ENCODE results near the gene PAH.

The PAH gene

DNA sequence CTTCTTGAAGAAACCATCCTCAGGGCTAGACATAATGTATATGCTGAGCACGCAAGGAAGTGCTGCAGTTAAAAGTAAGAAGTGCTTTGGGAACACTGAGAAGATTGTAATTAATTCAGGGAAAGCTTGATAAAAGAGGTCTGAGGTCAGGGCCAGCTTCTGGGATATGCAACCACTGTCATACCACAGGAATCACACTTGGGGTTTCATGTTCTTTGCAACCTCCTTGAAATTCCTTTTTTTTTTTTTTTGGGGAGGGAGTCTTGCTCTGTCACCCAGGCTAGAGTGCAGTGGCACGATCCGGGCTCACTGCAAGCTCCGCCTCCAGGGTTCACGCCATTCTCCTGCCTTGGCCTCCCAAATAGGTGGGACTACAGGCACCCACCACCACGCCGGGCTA, 6.9 kb downstream of the PAH start:
- TF ChIP-seq FOXP2 (optimal IDR thresholded peaks at IDR 0.05; ENCODE audit: borderline replicate concordance, extremely low read depth, extremely low read length, insufficient read depth): no peak
- TF ChIP-seq, protein P1, sequence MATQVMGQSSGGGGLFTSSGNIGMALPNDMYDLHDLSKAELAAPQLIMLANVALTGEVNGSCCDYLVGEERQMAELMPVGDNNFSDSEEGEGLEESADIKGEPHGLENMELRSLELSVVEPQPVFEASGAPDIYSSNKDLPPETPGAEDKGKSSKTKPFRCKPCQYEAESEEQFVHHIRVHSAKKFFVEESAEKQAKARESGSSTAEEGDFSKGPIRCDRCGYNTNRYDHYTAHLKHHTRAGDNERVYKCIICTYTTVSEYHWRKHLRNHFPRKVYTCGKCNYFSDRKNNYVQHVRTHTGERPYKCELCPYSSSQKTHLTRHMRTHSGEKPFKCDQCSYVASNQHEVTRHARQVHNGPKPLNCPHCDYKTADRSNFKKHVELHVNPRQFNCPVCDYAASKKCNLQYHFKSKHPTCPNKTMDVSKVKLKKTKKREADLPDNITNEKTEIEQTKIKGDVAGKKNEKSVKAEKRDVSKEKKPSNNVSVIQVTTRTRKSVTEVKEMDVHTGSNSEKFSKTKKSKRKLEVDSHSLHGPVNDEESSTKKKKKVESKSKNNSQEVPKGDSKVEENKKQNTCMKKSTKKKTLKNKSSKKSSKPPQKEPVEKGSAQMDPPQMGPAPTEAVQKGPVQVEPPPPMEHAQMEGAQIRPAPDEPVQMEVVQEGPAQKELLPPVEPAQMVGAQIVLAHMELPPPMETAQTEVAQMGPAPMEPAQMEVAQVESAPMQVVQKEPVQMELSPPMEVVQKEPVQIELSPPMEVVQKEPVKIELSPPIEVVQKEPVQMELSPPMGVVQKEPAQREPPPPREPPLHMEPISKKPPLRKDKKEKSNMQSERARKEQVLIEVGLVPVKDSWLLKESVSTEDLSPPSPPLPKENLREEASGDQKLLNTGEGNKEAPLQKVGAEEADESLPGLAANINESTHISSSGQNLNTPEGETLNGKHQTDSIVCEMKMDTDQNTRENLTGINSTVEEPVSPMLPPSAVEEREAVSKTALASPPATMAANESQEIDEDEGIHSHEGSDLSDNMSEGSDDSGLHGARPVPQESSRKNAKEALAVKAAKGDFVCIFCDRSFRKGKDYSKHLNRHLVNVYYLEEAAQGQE (IDR thresholded peaks at IDR 0.05; ENCODE audit: insufficient read depth in 1 of 2, low read depth in 2 of 2, low read length in 2 of 2): no peak
- TF ChIP-seq POLR2AphosphoS5 (IDR thresholded peaks at IDR 0.05; ENCODE audit: low read depth, low read length): no peak
- no peak for TF ChIP-seq TAF1 (IDR thresholded peaks at IDR 0.05; ENCODE audit: borderline replicate concordance, insufficient read depth, low read length)
- TF ChIP-seq SIN3A (IDR thresholded peaks at IDR 0.05; ENCODE audit: borderline replicate concordance, insufficient read depth, low read length): no peak

DNA sequence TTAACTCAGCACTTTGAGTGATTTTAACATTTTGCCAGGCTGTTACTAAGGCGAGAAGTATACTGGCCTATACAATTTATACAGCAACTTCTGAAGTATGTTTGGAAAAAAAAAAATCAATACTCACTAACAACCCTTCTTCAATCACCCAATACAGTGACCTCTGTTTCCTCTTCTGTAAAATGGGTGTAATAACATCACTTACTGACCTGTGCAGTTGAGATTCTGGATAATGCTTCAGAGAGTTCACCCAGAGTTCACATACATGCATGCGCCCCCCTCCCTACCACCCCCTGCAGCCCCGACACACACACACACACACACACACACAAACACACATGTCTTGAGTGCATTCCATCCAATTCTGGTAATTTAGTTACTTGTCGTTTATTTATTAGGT, 9.1 kb downstream of the PAH start:
- TF ChIP-seq POLR2AphosphoS5 (IDR thresholded peaks at IDR 0.05; ENCODE audit: low read depth, low read length) (no peak), SIN3A (IDR thresholded peaks at IDR 0.05; ENCODE audit: borderline replicate concordance, insufficient read depth, low read length) (no peak)
- TF ChIP-seq, protein P1 (IDR thresholded peaks at IDR 0.05; ENCODE audit: insufficient read depth in 1 of 2, low read depth in 2 of 2, low read length in 2 of 2): no peak

DNA sequence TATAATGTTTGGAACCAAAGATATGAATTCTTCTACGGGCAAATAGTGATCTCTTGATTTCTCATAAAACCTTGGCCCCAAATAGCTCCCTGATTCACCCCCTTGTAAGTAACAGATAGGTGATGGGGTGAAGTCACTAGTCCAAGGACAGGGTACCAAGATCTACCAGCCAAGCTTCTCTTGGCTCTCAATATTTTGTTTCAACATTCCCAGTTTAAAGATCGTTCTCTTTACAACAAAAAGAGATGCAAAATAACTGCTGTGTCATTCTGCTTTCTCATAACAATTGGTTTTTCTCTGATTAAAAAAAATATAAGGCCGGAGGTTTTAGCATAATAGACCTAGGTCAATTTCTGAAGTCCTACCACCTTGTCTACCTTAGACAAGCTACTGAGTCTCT, 11.8 kb downstream of the PAH start:
- TF ChIP-seq POLR2AphosphoS5 (IDR thresholded peaks at IDR 0.05; ENCODE audit: low read depth, low read length): no peak
- TF ChIP-seq FOXP2 (optimal IDR thresholded peaks at IDR 0.05; ENCODE audit: borderline replicate concordance, extremely low read depth, extremely low read length, insufficient read depth): no peak
- TF ChIP-seq, protein P1 (IDR thresholded peaks at IDR 0.05; ENCODE audit: insufficient read depth in 1 of 2, low read depth in 2 of 2, low read length in 2 of 2): no peak

DNA sequence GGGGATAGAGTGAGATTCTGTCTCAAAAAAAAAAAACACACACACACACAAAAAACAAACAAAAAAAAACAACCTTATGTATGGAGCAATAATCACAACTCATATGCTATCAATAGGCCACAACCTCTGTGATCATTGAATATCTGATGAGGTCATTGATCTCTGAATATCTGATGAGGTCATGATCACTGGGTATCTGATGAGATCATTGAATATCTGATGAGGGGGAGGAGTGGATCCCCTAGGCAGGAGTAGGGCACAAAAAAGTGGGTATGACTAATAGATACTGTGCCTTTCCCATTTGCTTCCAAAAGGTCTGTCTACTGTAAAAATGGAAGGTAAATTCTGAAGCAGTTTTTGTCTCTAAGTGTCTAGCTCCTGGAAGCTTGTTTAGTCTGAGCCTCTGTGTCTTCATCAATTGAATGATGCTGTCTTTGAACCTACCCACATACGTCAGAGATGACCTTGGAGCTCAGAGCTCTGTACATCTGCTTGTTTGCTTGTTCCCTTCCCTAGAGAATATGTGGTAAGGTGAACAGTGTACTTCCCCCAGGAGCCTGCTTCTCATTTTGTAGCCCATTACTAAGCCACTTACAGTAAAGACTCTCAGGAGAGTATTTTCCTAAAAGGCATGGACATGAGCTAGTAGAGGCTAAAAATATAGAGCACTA, 13.6 kb downstream of the PAH start:
- no peak for TF ChIP-seq SIN3A (IDR thresholded peaks at IDR 0.05; ENCODE audit: borderline replicate concordance, insufficient read depth, low read length)
- TF ChIP-seq, protein P1 (IDR thresholded peaks at IDR 0.05; ENCODE audit: insufficient read depth in 1 of 2, low read depth in 2 of 2, low read length in 2 of 2): no peak
- no peak for TF ChIP-seq TAF1 (IDR thresholded peaks at IDR 0.05; ENCODE audit: borderline replicate concordance, insufficient read depth, low read length)
- no peak for TF ChIP-seq FOXP2 (optimal IDR thresholded peaks at IDR 0.05; ENCODE audit: borderline replicate concordance, extremely low read depth, extremely low read length, insufficient read depth)
- TF ChIP-seq POLR2AphosphoS5 (IDR thresholded peaks at IDR 0.05; ENCODE audit: low read depth, low read length): no peak

DNA sequence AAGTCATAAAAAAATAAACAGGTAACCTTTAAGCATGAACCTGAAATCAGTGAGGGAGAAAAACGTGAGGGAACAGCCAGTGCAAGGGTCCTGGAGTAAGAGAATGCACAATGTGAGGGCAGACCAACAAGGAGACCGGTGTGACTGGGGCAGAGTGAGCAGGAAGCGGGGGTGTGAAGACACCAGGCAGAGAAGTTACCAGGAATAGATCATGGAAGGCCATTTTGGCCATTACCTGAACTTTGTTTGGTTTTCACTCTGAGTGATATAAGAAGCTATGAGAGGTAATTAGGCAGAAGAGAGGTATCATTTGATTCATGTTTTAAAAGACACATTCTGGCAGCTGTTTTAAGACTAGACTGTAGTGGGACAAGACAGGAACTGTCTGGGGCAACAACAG, 15.0 kb downstream of the PAH start:
- TF ChIP-seq SIN3A (IDR thresholded peaks at IDR 0.05; ENCODE audit: borderline replicate concordance, insufficient read depth, low read length) (no peak), FOXP2 (optimal IDR thresholded peaks at IDR 0.05; ENCODE audit: borderline replicate concordance, extremely low read depth, extremely low read length, insufficient read depth) (no peak), POLR2AphosphoS5 (IDR thresholded peaks at IDR 0.05; ENCODE audit: low read depth, low read length) (no peak), TAF1 (IDR thresholded peaks at IDR 0.05; ENCODE audit: borderline replicate concordance, insufficient read depth, low read length) (no peak)
- TF ChIP-seq, protein P1 (IDR thresholded peaks at IDR 0.05; ENCODE audit: insufficient read depth in 1 of 2, low read depth in 2 of 2, low read length in 2 of 2): no peak
